Measurements from ENCODE around the gene VPS33A.

VPS33A gene

DNA sequence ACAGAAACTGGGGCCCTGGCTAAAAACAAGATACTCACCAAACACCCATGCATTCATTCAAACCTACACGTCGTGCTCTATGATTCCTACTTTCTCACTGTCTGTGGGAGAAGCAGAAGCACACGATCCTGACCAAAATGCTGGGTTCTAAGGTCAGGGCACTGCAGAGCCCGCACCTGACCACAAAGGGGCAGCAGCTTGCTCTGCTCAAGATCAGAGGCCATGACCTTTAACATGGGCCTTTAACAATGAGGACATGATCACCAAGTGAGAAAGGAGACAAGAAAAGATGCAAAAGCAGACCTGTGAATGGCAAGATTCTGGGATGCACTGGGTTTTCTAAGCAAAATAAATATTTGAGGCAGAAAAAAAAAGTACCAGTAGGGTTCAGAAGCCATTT is 40.1 kb upstream of the VPS33A start:
- DNase-seq (ENCODE audit: low read depth): no peak
- no peak overlapping the region for H3K4me3 ChIP-seq (ENCODE audit: low read depth, low read length)
- peak; percentile 30 for TF ChIP-seq CTCF (IDR thresholded peaks at IDR 0.05; ENCODE audit: low read depth, low read length, missing control alignments)

DNA sequence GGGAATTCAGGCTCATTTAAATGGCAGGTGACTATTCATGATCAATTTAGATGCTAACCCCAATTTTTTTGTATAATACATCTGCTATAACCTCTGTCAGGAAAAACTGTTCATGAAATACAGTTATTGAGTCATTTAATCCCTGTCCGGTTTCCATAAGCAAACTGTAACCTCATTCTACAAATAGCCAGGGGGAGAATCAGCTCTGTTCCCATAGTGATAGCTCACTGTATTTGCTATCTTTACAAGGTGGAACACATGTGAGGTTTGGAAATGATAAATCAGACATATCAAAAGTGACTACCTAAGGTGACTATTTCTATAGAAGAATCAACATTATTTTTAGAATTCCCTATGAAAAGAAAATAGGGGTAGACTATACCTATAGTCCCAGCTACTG is 38.6 kb upstream of the VPS33A start:
- no peak for DNase-seq (ENCODE audit: low read depth)
- no peak for TF ChIP-seq CTCF (IDR thresholded peaks at IDR 0.05; ENCODE audit: low read depth, low read length, missing control alignments)

DNA sequence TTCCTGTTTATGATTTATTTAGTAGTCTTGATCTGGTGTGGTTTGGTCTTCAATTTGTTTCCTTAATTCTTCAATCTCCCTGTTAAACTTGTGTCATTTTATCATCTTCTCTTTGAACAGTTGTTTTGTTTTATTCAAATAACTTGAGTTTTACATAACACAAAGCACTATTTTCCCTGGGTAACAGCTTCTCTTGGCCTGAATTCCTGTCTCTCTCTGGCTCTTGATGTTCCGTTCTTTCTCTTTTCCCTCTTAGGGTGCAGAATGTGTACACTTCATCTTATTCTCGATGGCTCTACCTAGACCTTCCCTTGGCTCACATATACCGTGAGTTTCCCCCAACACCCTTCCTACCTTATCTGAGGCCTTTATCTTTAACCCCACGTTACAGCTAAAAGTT is 36.8 kb upstream of the VPS33A start:
- no peak overlapping the region for H3K4me3 ChIP-seq (ENCODE audit: low read depth, low read length)
- no peak for DNase-seq (ENCODE audit: low read depth)
- TF ChIP-seq CTCF (IDR thresholded peaks at IDR 0.05; ENCODE audit: low read depth, low read length, missing control alignments): no peak

More for the DNA sequence above, 38.6 kb upstream of the VPS33A start:
- no peak overlapping the region for H3K4me3 ChIP-seq (ENCODE audit: low read depth, low read length)

GRCh38 chr12:122298071-122298748 is 31.9 kb upstream of the VPS33A start:
- no peak for DNase-seq (ENCODE audit: low read depth)
- TF ChIP-seq CTCF (IDR thresholded peaks at IDR 0.05; ENCODE audit: low read depth, low read length, missing control alignments): no peak

DNA sequence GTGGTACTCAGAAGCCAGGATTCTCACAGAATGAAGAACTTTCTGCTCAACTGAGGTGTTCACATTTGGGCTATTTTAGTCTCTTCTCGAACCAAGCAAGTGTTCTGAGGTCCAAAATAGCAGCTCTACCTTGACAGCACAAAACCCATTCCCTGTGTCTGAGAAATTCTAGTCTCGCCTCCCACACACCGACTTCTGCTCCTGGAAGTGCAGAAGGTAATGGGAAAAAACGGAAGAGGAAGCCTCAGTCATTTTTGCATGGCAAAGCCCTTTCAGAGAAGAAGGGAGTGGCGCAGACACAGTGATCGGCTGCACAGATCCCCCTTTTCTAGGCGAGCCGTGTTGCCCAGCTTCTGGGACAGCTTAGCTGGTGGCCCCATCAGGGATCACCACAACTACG is 31.2 kb upstream of the VPS33A start:
- no peak for DNase-seq (ENCODE audit: low read depth)
- no peak for TF ChIP-seq CTCF (IDR thresholded peaks at IDR 0.05; ENCODE audit: low read depth, low read length, missing control alignments)

More at GRCh38 chr12:122298071-122298748, 31.9 kb upstream of the VPS33A start:
- H3K4me3 ChIP-seq (ENCODE audit: low read depth, low read length): no peak overlapping the region

GRCh38 chr12:122295877-122296276 is 29.6 kb upstream of the VPS33A start:
- DNase-seq (ENCODE audit: low read depth): no peak
- H3K4me3 ChIP-seq (ENCODE audit: low read depth, low read length): no peak overlapping the region
- no peak for TF ChIP-seq CTCF (IDR thresholded peaks at IDR 0.05; ENCODE audit: low read depth, low read length, missing control alignments)

More for the DNA sequence above, 31.2 kb upstream of the VPS33A start:
- no peak overlapping the region for H3K4me3 ChIP-seq (ENCODE audit: low read depth, low read length)

DNA sequence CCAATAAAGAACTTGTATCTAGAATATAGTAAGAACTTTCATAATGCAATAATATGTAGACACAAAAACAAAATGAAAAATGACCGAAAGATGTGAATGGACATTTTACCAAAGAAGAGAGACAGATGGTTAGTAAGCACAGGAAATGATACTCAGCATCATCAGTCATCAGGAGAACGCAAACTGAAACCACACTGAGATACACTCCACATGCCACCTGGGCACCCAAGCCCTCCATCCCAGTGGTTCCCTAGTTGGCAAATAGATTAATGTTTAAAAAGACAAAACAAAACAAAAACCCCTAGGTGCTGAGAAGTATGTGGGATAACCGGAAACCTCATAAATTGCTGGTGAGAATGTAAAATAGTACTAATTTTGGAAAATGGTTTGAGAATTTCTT is 26.8 kb upstream of the VPS33A start:
- no peak overlapping the region for H3K4me3 ChIP-seq (ENCODE audit: low read depth, low read length)
- TF ChIP-seq CTCF (IDR thresholded peaks at IDR 0.05; ENCODE audit: low read depth, low read length, missing control alignments): no peak
- peak; percentile 33 for DNase-seq (ENCODE audit: low read depth)
